D721Med (cell line): ENCODE measurements around the gene CCDC69.

Experiments used
- DNase-seq: peaks from one replicate; pipeline ENCODE4 v3.0.0; 2011; ENCODE audit warnings: low spot score; ENCODE audit not compliant: insufficient read length
- FAIRE-seq: peaks from 2 replicates; lab custom pipeline; 2011; peaks lifted over from hg19 to GRCh38; lab: Jason Lieb, UNC
- TF ChIP-seq, protein P1 (sequence below): IDR thresholded peaks from 2 replicates; pipeline ENCODE4 v1.5.1; 2012; ENCODE audit warnings: mild to moderate bottlenecking, control low read depth; ENCODE audit not compliant: insufficient read depth; ENCODE audit errors: missing control alignments

Gene CCDC69

GRCh38 chr5:151231359-151231758 is 7.5 kb upstream of the CCDC69 start:
- TF ChIP-seq, protein P1, sequence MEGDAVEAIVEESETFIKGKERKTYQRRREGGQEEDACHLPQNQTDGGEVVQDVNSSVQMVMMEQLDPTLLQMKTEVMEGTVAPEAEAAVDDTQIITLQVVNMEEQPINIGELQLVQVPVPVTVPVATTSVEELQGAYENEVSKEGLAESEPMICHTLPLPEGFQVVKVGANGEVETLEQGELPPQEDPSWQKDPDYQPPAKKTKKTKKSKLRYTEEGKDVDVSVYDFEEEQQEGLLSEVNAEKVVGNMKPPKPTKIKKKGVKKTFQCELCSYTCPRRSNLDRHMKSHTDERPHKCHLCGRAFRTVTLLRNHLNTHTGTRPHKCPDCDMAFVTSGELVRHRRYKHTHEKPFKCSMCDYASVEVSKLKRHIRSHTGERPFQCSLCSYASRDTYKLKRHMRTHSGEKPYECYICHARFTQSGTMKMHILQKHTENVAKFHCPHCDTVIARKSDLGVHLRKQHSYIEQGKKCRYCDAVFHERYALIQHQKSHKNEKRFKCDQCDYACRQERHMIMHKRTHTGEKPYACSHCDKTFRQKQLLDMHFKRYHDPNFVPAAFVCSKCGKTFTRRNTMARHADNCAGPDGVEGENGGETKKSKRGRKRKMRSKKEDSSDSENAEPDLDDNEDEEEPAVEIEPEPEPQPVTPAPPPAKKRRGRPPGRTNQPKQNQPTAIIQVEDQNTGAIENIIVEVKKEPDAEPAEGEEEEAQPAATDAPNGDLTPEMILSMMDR = no peak
- no peak for FAIRE-seq
- no peak for DNase-seq

DNA sequence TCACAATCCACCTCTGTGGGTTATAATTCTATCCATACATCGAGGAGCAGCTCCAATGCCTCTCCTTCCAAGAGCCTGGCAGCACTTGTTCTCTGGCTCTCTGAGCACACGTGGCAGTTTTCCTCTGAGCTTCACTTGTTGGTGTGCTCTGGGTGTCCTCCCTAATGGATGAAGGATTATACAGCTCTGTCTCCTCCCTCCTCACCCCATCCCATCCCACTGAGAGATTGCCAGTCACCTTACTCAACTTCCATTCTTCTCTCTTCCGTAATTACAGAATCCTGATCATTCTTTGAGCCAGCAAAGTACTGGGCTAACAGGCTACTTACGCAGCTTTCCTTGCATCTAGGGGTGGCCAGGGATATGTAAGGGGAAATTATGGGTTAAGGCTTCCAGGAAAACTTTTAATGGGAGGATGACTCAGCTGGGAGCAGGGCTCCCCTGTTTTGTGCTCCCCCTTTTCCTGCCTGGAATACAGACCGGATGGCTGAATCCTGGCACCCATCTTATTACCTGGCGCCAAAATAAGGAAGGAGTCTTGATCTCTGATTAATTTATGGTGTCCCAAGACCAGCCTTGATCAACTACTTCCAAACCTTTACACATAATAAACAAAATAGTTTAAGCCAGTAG is 6.3 kb upstream of the CCDC69 start:
- DNase-seq (no peak), FAIRE-seq (no peak)
- TF ChIP-seq, protein P1 = no peak

- DNase-seq (no peak), FAIRE-seq (no peak)
- TF ChIP-seq, protein P1 = no peak
Observed at GRCh38 chr5:151228986-151229385, 5.1 kb upstream of the CCDC69 start.

GRCh38 chr5:151227918-151228447 is 4.1 kb upstream of the CCDC69 start:
- TF ChIP-seq, protein P1 = no peak
- FAIRE-seq (no peak), DNase-seq (no peak)

DNA sequence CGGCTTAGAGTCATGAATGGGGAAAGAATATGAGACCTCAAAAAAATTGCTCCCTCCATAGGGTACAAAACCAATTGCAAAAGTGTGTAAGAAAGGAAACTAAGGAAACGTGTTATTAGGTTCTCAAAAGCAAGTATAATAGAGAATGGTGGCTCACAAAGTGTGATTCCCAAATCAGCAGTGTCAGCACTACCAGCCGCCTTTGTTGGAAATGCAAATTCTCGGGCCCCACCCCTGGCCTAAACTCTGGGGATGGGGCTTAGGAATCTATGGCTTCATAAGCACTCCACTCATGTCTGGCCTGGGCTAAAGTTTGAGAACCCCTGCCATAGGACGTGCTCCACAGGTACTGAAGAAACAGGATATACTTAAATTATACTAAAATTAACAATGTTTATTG is 1.6 kb upstream of the CCDC69 start:
- TF ChIP-seq, protein P1 = no peak
- DNase-seq (no peak), FAIRE-seq (no peak)

- DNase-seq (no peak), FAIRE-seq (no peak)
- TF ChIP-seq, protein P1 = no peak
Observed at GRCh38 chr5:151225071-151225470, 1.2 kb upstream of the CCDC69 start.

GRCh38 chr5:151224372-151224771 is 480 bp upstream of the CCDC69 start:
- TF ChIP-seq, protein P1 = no peak
- DNase-seq (no peak), FAIRE-seq (no peak)
